NOMO-1 (cell line): ENCODE measurements around the gene EN2.
"Not testable (repeated sequence)": the region's sequence is repeated elsewhere in the genome, so short reads cannot be mapped to it uniquely, and the experiment has no call there.

ENCODE experiments used
- DNase-seq, 2 experiments: peaks; one replicate each; lab custom pipeline; 2025; ENCODE audit not compliant: unreplicated experiment in 2 of 2; lab: John Stamatoyannopoulos, UW

Gene EN2

GRCh38 chr7:155425887-155426286, 32.0 kb upstream of the EN2 start:
- DNase-seq = no peak

DNA sequence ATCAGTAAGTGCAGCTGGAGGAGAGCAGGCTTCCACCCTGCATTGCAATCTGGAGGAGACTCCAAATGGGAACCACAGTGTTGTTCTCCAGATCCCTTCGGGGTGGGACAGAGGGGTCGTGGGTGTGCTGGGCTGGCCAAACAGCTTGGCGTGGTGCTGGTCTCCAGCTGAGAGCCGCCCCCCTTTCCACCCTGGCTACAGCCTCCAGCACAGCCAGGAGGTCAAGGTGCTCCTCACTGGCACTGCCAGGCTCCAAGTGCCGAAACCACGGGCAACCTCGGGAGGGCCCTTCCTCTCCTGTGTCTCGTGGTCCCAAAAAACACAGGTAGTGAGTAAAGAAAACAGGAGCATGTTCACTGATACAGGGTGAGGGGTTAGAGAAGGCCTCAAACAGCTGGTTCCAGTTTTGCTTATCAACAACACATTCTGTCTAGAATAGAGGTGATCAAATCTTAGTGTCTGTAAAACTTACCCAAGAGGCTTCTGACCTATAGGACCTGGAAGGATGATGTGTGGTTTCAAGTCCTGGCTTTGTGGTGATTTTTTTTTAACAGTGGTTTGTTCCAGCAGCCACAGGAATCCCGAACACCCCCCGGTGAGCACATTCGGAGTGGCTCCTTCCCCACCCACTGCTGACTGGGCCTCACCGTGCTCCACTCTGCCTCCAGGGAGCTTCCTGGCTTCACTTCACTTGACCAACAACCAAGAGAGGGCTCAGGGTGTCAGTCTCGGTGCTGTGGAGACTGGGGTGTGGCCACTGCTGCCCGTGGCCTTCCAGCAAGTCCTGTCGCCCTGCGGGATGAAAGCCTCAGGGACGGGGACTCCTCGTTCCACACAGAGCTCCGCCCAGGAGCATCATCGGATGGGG, 31.2 kb upstream of the EN2 start:
- no peak for DNase-seq

GRCh38 chr7:155427411-155428038, 30.4 kb upstream of the EN2 start:
- DNase-seq = no peak

DNA sequence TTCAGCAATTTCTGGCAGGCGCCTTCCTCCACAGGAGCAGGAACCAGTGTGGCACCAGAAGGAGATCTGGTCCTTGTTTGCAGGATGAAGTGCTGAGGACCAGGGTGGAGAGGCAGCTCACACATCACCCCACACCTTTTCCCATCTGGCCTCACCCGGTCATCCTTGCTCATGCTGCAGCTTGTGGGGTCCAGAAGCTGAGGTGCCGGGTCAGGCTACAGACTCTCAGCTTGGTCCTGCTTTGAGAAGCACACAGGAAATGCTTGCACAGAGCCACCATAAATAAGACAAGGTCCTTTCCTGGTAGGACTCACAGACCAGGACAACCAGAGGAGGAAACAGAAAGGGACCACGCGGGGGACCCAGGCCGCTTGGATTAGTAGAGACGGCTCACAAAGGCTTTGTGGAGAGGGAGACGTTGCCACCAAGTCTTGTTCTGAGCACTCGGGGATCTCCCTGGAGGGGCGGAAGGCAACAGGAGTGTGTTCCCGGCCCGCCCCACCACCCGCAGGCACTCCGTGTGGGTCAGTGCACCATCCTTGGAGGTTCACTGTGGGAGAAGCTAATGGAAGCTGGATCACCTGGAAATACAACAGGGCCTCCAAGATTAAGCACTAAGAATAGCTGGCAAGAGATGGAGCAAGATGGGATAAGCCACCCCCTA, 29.6 kb upstream of the EN2 start:
- no peak for DNase-seq

DNA sequence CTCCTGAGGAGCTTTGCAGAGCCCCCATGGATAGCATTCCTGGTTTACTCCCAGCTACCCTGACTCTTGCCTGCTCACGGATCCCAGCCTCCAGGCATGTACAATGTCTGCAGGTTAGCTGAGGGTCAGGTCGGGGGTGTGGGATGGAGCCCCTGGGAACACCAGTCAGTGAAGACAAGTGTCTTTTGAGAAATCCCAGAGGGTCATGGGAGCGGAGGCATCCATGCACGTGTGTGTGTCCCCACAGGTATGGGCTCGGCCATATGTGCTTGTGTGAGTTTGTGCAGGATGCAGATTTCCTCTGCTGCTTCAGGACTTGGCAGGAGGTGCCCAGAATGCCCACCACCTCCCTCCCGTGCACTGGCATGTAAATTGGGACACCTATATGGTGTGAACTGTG, 28.3 kb upstream of the EN2 start:
- no peak for DNase-seq

DNA sequence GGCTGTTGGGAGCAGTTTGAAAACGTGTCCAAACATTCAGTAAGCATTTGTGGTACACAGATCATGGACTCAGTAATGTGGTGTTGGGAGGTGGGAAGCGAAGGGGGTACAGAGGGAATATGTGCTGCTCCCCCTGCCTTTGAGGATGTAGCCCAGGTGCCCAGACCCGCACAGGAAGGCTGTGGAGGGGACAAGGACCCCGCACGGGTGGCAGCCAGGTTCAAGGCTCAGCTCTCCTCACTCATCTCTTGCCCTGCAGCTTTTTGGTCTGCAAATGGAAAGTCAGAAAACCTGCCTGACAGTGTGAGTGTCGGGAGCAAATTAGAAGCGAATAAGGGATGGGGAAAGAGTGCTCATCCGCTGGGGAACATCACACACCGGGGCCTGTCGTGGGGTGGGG, 27.3 kb upstream of the EN2 start:
- DNase-seq = no peak

DNA sequence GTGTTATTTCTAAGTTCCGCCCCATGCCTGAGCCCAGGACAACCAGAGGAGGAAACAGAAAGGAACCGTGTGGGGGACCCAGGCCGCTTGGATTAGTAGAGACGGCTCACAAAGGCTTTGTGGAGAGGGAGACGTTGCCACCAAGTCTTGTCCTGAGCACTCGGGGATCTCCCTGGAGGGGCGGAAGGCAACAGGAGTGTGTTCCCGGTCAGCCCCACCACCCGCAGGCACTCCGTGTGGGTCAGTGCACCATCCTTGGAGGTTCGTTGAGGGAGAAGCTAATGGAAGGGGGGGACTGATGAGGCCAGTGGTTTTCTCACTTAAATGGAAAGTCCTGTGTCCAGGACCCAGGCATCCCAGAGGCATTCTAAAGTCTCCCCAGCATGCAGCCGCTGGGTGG, 26.7 kb upstream of the EN2 start:
- DNase-seq = no peak

- no peak for DNase-seq
These were observed 26.2 kb upstream of the EN2 start for GRCh38 chr7:155431711-155432110.

DNA sequence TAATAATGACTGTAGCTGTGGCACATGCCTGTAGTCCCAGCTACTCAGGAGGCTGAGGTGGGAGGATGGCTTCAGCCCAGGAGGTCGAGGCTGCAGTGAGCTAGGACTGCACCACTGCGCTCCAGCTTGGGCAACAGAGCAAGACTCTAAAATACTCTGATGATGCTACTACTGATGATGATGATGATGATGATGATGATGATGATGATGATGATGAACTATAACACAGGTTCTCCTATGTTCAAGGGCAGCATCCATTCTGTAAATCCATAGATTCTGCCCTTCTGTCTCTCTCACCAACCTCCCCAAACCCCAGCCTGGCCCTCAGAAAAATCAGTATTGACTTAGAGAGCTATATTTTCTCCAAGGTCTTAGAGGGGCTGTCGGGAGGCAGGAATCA, 22.8 kb upstream of the EN2 start:
- no peak for DNase-seq

DNA sequence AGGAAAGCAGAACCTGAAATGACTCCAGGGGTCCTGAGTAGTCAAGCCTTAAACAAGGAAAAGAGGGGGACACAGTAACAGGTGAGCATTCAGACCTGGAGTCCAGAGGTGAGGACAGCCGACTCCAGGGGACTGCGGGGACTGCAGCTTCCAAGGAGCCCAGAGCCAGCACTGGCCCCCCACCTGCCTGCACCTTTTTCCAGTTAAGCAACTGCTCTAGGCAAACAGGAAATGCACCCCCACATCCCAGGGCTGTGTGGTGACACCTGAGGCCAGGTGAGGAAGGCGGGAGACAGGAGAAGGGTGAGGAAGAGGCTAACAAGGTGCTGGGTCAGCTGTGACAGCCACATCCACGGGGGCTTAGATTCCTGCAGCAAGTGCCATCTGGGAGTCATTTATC, 20.1 kb upstream of the EN2 start:
- no peak for DNase-seq

- DNase-seq = no peak
These were observed 19.2 kb upstream of the EN2 start for GRCh38 chr7:155438777-155439176.

DNA sequence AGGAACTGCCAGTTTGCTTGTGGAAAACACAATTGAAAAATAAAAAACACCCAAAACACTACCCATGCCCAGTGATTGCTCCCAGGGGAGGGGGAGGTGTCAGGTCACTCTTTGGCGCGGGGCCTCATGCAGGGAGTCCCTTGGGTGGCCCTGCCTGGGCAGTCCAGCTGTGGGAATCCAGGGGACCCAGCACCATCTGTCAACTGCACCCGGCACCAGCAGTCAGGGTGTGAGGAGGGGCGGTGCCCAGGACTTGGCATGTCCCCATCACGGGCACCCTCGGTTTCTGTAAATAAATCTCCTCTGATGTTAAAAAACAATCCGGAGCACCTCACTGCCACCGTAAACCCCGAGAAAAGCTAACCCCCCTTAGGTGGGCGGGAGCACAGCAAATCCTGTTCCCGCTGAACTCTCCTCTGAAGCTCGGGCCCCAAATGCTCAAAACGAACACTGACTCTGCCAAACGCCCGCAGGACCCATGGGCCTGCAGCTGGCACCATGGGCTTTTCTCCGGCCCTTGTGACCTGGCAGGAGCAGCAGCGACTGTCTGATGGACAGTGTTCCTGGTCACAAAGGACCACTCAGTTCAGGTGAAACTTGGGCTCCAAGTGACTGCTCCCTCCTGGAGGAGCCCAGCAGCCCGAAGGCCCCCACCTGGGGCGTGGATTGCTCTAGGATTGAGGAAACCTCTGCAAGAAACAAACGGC, 18.5 kb upstream of the EN2 start:
- no peak for DNase-seq

DNA sequence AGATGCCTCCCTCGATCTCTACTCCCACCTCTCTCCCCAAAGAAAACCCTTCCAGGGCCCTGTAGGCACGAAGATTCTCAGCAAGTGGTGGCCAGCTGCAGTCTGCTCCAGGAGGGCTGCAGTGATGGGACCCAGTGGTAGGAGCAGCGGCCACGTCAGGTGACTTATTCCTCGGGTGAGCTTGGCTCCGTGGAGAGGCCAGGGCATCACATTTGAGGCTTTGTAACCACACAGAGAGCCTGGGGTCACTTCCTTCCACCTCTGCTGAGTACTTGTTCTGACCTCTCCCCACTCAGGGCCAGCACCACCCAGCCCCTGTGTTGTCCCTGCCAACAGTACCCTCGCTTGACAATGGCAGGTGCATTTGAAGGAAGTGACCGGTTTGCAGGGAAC, 17.9 kb upstream of the EN2 start:
- no peak for DNase-seq

DNA sequence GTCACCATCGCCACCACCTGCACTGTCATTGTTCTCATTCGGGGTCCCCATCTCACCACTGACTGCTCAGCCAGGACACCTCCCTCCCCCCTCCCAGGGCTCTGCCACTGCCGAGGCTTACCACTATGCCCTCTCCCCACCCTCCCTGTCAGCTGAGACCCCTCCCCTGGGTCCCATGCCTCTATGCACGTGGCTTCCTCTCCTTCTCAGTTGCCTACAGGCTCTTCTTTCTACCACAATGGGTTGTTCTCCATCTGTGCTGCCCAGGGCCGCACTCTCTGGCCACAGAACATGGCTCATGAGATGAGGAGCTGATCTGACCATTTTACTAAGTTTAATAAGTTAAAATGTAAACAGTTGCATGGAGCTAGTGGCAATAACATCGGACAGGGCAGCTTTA, 16.1 kb upstream of the EN2 start:
- DNase-seq = no peak

- no peak for DNase-seq
These were observed 13.2 kb upstream of the EN2 start for GRCh38 chr7:155444746-155445145.

GRCh38 chr7:155445606-155446005, 12.3 kb upstream of the EN2 start:
- DNase-seq = not testable (repeated sequence)

DNA sequence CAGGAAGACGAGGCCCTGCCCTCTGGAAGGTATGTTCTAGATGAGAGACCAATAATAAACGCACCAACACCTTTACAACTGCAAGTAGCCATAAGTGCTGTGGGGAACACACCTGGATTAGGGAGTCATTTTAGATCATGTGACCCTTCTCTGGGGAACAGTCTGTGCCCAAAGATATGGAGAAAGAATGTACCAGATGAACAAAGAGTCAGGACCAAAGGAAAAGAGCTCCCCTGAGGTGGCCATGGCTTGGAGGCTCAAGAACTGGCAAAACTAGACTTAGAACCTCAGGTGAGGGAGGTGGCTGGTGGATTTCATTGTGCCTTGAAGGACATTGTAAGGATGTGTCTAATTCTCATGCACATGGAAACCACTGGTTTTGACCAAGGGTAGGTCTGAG, 10.3 kb upstream of the EN2 start:
- DNase-seq = no peak

DNA sequence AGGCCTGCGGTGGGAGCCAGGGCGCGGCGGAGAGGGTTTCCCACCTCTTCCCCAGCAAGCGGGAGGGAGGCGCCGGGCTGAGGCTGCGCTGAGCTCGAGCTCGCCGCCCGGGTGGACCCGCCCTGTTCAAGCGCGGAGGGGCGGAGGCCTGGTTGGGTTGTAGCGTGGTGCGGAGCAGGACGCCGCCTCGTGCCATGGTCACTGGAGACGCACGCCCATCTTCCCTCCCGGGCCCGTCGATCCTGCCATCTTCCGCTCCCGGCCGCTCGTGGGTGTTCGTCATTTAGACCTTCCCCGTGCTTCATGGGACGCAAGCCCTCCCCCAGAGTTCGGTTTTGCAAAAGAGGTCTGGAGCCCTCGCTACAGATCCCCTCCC, 9.3 kb upstream of the EN2 start:
- no peak for DNase-seq

DNA sequence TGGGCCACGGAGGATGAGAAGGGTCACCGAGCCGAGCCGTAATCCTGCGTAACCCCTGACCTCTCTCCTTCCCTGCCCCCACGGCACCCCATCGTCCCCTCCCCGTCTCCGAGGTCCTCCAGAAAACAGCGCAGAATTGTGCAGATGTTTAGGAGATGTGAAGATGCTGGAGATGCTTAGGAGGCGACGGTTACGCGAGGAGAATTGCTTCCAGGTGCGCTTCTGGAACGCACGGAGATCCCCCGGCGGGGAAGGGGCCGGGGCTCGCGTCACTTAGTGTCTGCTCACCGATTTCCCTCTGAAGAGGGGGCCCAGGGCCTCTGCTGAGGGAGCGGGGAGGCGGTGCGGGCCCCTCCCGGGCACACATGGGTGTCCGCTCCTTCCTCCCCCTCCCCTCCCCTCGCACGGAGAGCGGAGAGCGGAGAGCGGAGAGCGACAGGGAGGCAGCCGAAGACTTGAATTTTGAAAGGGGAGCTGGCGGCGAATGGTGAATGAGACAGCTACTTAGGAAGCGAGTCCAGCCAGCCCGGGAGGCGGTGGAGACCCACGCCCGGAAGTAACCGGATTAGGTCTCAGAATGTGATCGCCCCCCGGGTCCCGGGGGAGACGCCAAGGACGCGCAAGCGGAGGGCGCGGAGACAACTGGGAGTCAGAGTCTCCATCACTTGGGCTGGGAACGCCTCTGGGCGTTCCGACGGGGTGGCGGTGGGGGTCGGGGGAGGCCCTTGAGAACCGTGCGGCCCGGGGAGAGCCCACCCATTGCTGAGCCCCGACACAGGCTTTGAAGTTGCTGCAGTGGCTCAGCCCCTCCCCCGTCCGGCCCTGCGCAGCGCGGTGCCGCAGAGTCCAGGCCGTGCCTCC, 8.7 kb upstream of the EN2 start:
- DNase-seq = no peak

GRCh38 chr7:155449869-155450557, 7.9 kb upstream of the EN2 start:
- DNase-seq = no peak
